ENCODE measurements around the gene COQ5.

COQ5 gene

DNA sequence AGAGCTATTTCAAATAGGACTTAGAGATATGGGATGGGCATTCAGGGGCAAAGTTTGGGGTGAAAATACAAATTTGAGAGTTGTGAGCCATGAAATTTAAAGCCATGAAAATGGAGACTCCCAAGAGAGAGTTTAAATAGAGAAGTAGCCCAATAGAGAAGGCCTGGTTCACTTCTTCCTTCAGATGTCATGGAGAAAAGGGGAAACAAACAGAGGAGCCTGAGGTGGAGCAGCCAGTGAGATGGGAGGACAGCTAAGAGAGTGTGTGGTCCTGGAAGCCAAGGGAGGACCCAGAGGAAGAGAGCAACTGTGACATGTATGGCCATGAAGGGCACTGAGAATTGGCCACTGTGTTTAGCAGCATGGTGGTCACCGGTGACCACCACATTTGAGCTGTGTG, 45.3 kb downstream of the COQ5 start:
- Mint-ChIP-seq H3K36me3 (ENCODE audit: low read depth) (peaks cover 11% of the 10 kb centered on the region), H3K4me1 (ENCODE audit: low read depth) (peaks cover 27% of the 10 kb centered on the region), H3K27ac (peak overlapping the region; percentile 72)

DNA sequence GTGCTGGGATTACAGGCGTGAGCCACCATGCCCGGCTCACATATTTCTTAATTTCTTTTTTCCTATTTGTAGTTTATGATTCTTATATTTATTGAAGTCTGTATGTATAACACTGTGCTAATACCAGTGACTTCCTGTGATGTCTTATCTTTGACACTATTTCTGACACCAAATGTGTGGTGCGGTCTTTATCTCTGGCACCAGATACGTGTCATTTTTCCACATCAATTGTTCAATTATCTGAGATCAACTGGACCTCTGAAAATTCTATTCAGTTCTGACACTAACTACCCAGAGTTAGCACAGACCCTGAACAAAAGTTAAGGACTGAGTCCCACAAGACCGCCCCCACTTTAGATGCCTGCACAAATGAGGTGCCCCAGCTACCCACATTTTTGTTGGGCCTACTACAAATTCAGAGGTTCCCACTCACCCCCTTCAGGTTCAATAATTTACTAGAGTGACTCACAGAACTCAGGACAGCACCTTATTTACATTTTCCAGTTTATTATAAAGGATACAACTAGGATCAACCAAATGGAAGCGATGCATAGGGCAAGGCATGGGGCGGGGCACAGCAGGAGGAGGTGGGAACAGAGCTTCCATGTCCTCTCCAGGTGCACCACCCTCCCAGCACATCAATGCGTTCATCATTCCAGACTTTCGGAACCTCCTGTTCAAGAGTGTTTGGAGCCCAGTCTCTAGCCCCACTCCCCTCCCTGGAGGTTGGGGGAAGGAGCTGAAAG, 47.8 kb downstream of the COQ5 start:
- H3K4me3 Mint-ChIP-seq: no peak overlapping the region
- intact Hi-C loops (cut with micrococcal nuclease): no loop called here

More for the DNA sequence above, 45.3 kb downstream of the COQ5 start:
- Mint-ChIP-seq H3K27me3 (no peaks in the 10 kb centered on the region), H3K9me3 (no peaks in the 10 kb centered on the region), H3K4me3 (no peak overlapping the region)
- intact Hi-C loops (cut with micrococcal nuclease): no loop called here

DNA sequence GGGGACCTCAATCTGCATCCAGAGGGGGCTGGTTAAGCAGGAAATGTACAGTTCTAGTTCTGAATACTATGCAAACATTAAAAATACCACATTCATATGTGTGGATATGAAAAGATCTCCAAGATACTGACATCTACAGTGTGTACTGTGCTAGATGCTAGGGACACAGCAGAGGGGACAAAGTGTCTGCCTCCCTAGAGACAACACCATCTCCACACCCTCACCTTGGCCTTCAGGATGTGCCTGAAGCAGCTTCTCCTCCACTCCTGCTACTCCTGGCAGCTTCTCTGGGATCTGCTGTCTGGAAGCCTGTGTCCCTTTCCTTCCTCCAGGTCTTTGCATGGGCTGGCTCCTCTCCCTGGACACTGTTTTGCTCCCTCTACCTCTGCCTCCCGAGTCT, 48.7 kb downstream of the COQ5 start:
- Mint-ChIP-seq H3K27ac (peak overlapping the region; percentile 9), H3K36me3 (ENCODE audit: low read depth) (peaks cover 11% of the 10 kb centered on the region), H3K4me1 (ENCODE audit: low read depth) (peaks cover 33% of the 10 kb centered on the region), H3K27me3 (no peaks in the 10 kb centered on the region), H3K4me3 (no peak overlapping the region), H3K9me3 (no peaks in the 10 kb centered on the region)
- intact Hi-C loops (cut with micrococcal nuclease): no loop called here

More for the DNA sequence above, 47.8 kb downstream of the COQ5 start:
- Mint-ChIP-seq H3K9me3 (no peaks in the 10 kb centered on the region), H3K27ac (peak overlapping the region; percentile 2), H3K27me3 (no peaks in the 10 kb centered on the region), H3K4me1 (ENCODE audit: low read depth) (peaks cover 24% of the 10 kb centered on the region), H3K36me3 (ENCODE audit: low read depth) (peaks cover 11% of the 10 kb centered on the region)

DNA sequence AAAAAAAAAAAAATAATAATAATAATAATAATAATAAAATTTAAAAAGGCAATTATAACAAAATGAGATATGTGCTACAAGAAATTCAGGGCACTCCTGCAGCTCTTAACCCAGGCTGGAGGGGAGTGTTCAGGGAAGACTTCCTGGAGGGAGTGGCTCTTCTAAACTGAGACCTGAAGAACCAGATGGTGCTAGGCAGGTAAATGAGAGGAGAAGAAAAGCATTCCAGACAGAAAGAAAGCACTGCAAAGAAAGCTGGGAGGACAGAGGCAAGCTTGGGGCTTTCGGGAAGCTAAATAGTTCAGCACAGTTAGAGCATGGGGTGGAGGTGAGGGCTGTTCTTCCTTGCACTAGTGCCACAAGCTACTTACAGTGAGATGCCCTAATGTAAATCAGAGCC, 49.5 kb downstream of the COQ5 start:
- Mint-ChIP-seq H3K4me3 (no peak overlapping the region), H3K9me3 (no peaks in the 10 kb centered on the region), H3K4me1 (ENCODE audit: low read depth) (peaks cover 41% of the 10 kb centered on the region), H3K27me3 (no peaks in the 10 kb centered on the region), H3K36me3 (ENCODE audit: low read depth) (peaks cover 11% of the 10 kb centered on the region), H3K27ac (peak overlapping the region; percentile 9)
- intact Hi-C loops (cut with micrococcal nuclease): no loop called here

DNA sequence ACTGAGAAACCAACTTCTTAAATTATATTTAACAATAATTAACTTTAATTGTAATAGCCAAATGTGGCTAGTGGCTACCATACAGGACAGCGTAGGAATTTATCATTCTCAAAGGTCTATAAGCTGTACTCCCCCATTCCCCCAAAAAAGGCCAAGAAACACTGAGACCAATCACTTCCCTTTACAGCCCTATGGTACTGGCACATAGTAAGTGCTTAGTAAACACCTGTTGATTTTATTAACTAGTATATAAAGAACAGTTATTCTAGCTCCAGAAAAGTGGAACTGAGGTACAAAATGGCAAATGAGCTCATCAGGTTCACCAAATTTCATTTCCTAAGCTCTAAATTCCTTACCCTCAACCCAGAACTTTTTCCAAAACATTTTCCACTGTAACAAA, 53.3 kb downstream of the COQ5 start:
- Mint-ChIP-seq H3K36me3 (ENCODE audit: low read depth) (no peaks in the 10 kb centered on the region), H3K27ac (no peak overlapping the region), H3K27me3 (no peaks in the 10 kb centered on the region), H3K4me1 (ENCODE audit: low read depth) (peaks cover 44% of the 10 kb centered on the region), H3K4me3 (no peak overlapping the region), H3K9me3 (no peaks in the 10 kb centered on the region)
- intact Hi-C loops (cut with micrococcal nuclease): no loop called here

DNA sequence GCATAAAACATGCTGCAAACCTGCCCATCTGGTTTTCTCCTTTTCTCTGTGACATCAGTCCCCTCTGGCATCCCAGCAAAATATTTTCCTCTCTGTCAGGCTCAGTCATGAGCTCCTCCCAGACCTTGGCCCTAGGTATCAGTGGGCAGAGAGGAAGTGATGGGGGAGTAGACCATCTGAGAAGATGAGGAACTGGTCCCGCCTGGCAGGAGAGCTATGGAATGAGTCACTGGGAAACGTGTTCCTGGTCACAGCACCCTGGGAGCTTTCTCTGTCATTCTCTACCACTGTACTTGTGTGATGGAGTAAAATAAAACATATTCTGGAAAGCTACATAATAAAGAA, 54.4 kb downstream of the COQ5 start:
- Mint-ChIP-seq H3K4me3 (peak overlapping the region; percentile 4), H3K9me3 (no peaks in the 10 kb centered on the region), H3K36me3 (ENCODE audit: low read depth) (peaks cover 4% of the 10 kb centered on the region), H3K27me3 (no peaks in the 10 kb centered on the region), H3K27ac (peak overlapping the region; percentile 47), H3K4me1 (ENCODE audit: low read depth) (peaks cover 51% of the 10 kb centered on the region)
- intact Hi-C loops (cut with micrococcal nuclease): no loop called here

DNA sequence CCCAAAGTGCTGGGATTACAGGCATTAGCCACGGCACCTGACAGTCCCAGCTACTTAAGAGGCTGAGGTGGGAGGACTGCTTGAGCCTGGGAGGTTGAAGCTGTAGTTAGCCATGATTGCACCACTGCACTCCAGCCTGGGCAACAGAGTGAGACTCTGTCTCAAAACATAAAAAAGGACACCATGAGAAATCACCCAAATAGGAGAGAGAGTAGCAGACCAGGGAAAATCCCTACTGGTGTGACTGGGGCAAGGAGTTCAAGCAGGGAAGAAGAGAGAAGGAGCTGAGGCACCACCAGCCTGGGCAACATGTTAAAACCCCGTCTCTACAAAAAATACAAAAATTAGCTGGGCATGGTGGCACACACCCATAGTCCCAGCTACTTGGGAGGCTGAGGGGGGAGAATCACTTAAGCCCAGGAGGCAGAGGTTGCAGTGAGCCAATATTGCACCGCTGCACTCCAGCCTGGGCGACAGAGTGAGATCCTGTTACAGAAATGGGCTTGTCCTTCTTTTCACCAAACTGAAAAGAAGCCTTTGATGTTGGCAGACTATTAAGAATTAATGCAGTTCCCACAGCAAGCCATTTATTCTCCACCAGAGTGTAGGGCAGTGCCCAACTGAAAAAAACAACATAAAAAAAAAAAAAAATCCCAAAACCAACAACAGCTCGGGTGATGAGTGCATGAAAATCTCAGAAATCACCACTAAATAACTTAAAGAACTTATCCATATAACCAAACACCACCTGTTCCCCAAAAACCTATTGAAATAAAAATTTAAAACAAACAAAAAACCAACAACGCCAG, 54.9 kb downstream of the COQ5 start:
- Mint-ChIP-seq H3K4me1 (ENCODE audit: low read depth) (peaks cover 49% of the 10 kb centered on the region), H3K9me3 (no peaks in the 10 kb centered on the region), H3K36me3 (ENCODE audit: low read depth) (peaks cover 6% of the 10 kb centered on the region), H3K27ac (peak overlapping the region; percentile 47), H3K4me3 (peak overlapping the region; percentile 10), H3K27me3 (no peaks in the 10 kb centered on the region)
- intact Hi-C loops (cut with micrococcal nuclease): no loop called here

DNA sequence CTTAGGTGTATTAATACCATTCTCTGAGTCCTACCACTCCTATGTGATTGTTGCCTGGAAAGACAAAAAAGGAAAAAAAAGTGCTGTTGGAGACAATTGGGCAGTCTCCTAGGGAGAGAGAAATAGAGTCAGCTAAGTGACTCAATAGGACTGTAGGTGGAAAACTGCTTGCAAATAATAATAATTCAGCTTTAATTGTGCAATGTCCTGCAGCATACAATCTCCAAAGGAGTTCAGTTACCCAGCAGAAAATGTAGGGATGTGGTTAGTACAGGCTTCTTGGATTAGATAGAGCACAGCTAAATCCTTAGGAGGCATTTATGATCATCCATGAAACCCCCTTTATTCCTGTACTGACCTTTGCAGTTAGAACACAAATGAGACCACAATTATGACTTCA, 56.4 kb downstream of the COQ5 start:
- Mint-ChIP-seq H3K4me1 (ENCODE audit: low read depth) (peaks cover 58% of the 10 kb centered on the region), H3K36me3 (ENCODE audit: low read depth) (peaks cover 20% of the 10 kb centered on the region), H3K9me3 (no peaks in the 10 kb centered on the region), H3K27ac (no peak overlapping the region), H3K27me3 (no peaks in the 10 kb centered on the region), H3K4me3 (no peak overlapping the region)
- intact Hi-C loops (cut with micrococcal nuclease): no loop called here

DNA sequence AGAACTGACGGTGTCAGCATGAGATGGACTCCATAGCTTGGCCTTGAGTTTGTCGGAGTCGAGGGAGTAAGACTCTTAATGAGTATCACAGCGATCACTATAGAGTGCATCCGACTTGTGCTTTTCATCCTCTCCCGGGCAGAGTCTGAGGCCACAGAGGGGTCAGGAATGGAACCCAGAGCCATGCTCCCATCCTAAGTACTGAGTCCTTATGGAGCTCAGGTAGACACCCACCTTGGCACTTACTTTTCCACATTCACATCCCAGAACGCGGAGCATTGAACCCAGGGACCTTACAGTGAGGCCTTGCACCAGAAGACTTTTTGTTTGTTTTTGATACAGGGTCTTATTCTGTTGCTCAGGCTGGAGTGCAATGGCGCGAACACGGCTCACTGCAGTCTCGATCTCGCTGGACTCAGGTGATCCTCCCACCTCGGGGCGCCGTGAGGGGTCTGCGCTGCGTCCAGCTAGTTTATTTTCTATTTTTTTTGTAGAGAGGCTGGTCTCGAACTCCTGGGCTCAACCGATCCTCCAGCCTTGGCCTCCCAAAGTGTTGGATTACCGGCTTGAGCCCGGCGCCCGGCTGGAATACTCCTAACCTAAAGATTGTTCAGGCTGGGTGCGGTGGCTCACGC, 58.7 kb downstream of the COQ5 start:
- peak overlapping the region; percentile 94 for H3K4me3 Mint-ChIP-seq
- H3K9me3 Mint-ChIP-seq: no peaks in the 10 kb centered on the region
- H3K27ac Mint-ChIP-seq: peak overlapping the region; percentile 89
- H3K27me3 Mint-ChIP-seq: no peaks in the 10 kb centered on the region
- H3K36me3 Mint-ChIP-seq (ENCODE audit: low read depth): peaks cover 41% of the 10 kb centered on the region
- intact Hi-C loops (cut with micrococcal nuclease): no loop called here
- H3K4me1 Mint-ChIP-seq (ENCODE audit: low read depth): peaks cover 65% of the 10 kb centered on the region

DNA sequence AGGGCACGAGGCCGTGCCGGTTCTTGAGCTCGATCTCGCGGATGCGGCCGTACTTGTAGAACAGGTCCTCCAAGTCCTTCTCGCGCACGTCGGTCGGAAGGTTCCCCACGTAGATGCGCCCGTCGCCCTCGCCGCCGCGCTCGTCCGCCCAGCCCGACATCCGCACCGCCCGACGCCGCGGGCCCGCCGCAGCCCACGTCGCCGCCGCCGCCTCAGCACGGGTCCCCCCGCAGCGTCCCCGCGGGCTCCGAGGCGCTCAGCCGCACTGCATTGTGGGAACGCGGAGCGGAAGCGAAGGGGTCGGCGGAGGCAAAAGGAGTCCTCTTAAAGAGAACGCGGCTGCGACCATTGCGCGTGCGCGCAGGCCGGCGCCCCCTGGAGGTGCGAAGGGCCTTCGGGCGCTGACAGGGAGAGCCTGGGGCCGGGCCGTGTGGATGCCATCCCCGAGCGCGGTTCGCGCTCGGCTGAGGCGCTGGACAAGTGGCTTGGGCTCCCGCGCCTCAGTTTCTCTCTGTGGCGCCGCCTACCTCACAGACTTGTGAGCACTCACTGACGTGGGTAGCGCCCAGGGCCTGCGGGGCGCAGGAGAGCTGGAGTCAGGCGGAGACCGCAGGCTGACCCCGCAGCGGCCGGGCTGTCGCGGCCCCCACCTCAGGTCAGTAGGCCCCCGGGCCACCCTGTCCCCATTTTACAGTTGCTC, 59.4 kb downstream of the COQ5 start, which contains the start of gene SRSF9:
TSS of gene SRSF9 (minus strand) at position 299 of the 700 bp plus-strand sequence. CDS start at position 160, 139 bp downstream.
- intact Hi-C loops (cut with micrococcal nuclease): loop anchor here (1.0 kb wide), 1 partner anchor 26 kb away; no protein-coding TSS in a partner anchor
- Mint-ChIP-seq H3K4me1 (ENCODE audit: low read depth) (peaks cover 61% of the 10 kb centered on the region), H3K36me3 (ENCODE audit: low read depth) (peaks cover 47% of the 10 kb centered on the region)

DNA sequence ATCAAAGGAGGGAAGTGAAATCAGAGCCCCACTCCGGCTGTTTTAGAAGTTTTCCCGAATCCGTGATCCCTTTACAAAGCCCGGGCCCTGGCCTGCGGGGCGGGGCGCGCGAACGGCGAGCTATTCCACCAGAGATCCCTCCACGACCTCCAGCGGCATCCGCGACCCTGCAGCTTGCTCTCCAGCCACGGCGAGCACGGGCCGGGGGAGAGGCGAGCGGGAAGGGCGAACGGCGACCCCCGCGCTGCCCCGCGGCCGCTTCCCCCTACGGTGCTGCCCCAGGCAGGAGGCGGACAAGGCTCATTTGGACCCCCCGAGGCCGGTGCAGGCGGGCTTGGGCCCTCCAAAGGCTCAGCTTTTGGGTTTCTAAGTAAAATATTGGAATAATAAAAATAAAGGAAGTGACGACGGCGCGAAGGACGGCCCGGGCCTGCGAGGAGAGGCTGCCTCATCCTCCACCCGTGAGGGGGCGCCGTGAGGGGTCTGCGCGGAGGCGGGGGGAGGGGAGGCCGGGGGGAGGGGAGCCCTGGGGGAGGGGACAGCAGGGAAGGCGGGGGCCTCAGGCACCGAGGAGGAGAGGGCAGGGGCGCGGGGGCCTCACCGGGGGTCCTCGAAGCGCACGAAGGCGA, 60.0 kb downstream of the COQ5 start:
- Mint-ChIP-seq H3K36me3 (ENCODE audit: low read depth) (peaks cover 54% of the 10 kb centered on the region), H3K9me3 (no peaks in the 10 kb centered on the region), H3K4me1 (ENCODE audit: low read depth) (peaks cover 54% of the 10 kb centered on the region), H3K27ac (peak overlapping the region; percentile 89), H3K27me3 (no peaks in the 10 kb centered on the region), H3K4me3 (peak overlapping the region; percentile 94)
- intact Hi-C loops (cut with micrococcal nuclease): loop anchor here (1.0 kb wide), 1 partner anchor 26 kb away; no protein-coding TSS in a partner anchor

More for the DNA sequence above, 59.4 kb downstream of the COQ5 start, which contains the start of gene SRSF9:
- Mint-ChIP-seq H3K9me3 (no peaks in the 10 kb centered on the region), H3K27ac (peak within 1 kb of the TSS; percentile 89), H3K4me3 (peak within 1 kb of the TSS; percentile 94), H3K27me3 (no peaks in the 10 kb centered on the region)

DNA sequence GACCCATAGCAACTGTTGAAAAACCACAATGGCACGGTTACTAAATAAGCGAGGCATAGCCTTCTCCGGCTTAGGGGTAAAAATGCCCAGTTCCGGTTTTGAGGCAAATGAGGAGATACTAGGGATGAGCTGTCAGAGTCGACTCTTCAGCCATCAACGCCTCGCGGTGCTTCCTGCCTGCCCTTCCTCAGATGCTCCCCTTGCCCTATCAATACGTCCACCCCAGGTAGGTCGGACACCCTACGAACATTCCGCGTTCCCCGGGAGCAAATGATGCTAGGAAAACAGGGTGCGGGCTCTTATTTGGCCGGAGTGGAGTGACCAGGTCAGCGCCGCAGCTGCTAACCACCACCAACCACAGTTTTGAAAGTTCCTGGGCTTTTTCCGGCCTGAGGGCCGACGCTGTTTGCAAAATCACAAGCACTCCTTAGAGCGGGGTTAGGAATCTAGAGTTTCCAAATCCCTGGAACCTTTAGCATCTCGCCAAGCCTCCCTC, 60.6 kb downstream of the COQ5 start:
- Mint-ChIP-seq H3K27ac (peak overlapping the region; percentile 89), H3K4me1 (ENCODE audit: low read depth) (peaks cover 50% of the 10 kb centered on the region), H3K27me3 (no peaks in the 10 kb centered on the region), H3K9me3 (no peaks in the 10 kb centered on the region), H3K4me3 (peak overlapping the region; percentile 94), H3K36me3 (ENCODE audit: low read depth) (peaks cover 60% of the 10 kb centered on the region)
- intact Hi-C loops (cut with micrococcal nuclease): no loop called here

DNA sequence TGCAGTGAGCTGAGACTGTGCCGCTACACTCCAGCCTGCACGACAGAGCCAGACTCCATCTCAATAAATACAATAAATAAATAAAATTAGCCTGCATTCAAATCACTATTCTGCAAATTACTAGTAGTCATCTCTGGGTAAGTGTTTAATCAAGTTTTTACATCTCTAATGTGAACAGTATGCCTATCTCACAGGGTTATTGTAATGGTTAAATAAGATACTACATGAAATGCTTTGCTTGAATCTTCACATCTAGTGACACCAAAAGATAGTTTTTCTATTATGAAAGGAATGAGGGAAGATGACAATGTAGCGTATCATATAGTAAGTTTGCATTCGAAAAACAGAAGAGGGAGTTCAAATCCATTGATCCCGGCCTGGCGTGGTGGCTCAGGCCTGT, 61.5 kb downstream of the COQ5 start:
- H3K36me3 Mint-ChIP-seq (ENCODE audit: low read depth): peaks cover 69% of the 10 kb centered on the region
- no peak overlapping the region for H3K27ac Mint-ChIP-seq

More for the DNA sequence above, 61.5 kb downstream of the COQ5 start:
- Mint-ChIP-seq H3K4me1 (ENCODE audit: low read depth) (peaks cover 43% of the 10 kb centered on the region), H3K9me3 (no peaks in the 10 kb centered on the region), H3K27me3 (no peaks in the 10 kb centered on the region), H3K4me3 (no peak overlapping the region)
- intact Hi-C loops (cut with micrococcal nuclease): loop anchor here (2.0 kb wide), 1 partner anchor 111 kb away; no protein-coding TSS in a partner anchor
